NB4 (cell line): ENCODE data around the gene PDYN.

Experiments used
- DNase-seq: peaks from one replicate; pipeline ENCODE4 v3.0.0; 2010; ENCODE audit warnings: low read depth
- H3K4me3 ChIP-seq: one replicate; pipeline ENCODE4 v1.5.1; 2011; ENCODE audit warnings: mild to moderate bottlenecking, low read depth, low read length, moderate library complexity
- MYC ChIP-seq: IDR thresholded peaks from 2 replicates; pipeline ENCODE4 v1.6.1; 2011; ENCODE audit warnings: low read depth, low read length
- POLR2A ChIP-seq: IDR thresholded peaks from 2 replicates; pipeline ENCODE4 v1.6.1; 2011; ENCODE audit warnings: mild to moderate bottlenecking; ENCODE audit not compliant: insufficient read length; ENCODE audit errors: extremely low read depth
- TF ChIP-seq, protein P1 (sequence below): IDR thresholded peaks from 2 replicates; pipeline ENCODE4 v1.6.1; 2011; ENCODE audit warnings: low read depth, low read length
- TF ChIP-seq, protein P2 (sequence below): IDR thresholded peaks from one replicate; pipeline ENCODE4 v1.5.1; 2012; ENCODE audit warnings: low read depth, low read length

PDYN gene

DNA sequence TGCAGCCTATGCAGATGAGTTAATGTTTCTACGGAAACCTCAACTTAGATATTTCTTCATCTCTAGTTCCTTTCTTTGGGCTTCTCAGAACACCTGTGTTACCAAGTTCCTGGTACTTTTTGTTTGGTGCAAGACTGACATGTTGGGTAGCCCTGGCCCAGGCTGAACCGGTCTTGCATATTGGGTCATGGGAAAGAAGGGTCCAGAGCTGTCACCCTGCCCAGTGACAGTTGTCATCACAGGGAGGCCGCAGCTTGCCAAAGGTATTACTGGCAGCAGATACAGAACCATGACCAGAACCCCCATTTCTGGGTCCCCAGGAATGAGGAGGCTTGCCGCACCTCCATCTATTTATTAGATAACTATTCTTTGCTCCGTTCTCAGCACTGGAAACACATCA is 40.2 kb downstream of the PDYN start:
- TF ChIP-seq POLR2A (no peak), MYC (no peak)
- TF ChIP-seq, protein P1, sequence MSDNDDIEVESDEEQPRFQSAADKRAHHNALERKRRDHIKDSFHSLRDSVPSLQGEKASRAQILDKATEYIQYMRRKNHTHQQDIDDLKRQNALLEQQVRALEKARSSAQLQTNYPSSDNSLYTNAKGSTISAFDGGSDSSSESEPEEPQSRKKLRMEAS, result no peak
- TF ChIP-seq, protein P2, sequence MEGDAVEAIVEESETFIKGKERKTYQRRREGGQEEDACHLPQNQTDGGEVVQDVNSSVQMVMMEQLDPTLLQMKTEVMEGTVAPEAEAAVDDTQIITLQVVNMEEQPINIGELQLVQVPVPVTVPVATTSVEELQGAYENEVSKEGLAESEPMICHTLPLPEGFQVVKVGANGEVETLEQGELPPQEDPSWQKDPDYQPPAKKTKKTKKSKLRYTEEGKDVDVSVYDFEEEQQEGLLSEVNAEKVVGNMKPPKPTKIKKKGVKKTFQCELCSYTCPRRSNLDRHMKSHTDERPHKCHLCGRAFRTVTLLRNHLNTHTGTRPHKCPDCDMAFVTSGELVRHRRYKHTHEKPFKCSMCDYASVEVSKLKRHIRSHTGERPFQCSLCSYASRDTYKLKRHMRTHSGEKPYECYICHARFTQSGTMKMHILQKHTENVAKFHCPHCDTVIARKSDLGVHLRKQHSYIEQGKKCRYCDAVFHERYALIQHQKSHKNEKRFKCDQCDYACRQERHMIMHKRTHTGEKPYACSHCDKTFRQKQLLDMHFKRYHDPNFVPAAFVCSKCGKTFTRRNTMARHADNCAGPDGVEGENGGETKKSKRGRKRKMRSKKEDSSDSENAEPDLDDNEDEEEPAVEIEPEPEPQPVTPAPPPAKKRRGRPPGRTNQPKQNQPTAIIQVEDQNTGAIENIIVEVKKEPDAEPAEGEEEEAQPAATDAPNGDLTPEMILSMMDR, result no peak
- no peak overlapping the region for H3K4me3 ChIP-seq
- DNase-seq, result no peak

DNA sequence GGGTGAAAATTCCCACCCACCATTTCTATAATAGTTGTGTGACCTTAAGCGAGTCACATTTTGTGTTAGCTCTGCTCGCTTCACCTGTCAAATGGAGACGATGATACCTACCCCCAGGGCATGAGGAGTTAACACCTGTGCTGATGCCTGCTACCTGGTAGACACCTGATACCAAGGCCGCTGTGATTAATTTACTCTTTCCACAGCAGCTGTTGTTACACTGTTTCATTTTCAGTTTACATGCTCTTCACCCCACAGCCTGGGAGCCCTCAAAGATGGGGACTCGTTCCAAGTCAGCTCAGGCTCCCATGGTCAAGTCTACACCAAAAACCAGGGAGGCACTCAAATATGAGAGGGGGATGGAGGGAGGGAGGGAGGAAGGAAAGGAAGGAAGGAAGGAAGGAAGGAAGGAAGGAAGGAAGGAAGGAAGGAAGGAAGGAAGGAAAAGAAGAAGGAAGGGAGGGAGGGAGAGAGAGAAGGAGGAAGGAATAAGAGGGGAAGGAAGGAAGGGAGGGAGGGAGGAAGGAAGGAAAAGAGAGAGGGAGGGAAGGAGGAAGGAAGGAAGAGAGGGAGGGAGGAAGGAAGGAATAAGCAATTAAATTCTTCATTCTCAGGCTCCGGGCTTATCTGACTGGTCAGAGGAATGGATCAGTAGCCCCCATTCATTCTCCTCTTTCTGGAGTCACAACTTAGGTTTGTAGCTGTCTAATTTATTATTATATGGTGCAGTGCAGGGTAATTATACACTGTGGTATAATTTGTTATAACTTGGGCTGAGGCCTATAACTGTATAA is 40.9 kb downstream of the PDYN start:
- TF ChIP-seq, protein P2, result no peak
- TF ChIP-seq, protein P1, result no peak
- no peak for TF ChIP-seq POLR2A
- TF ChIP-seq MYC, result no peak
- H3K4me3 ChIP-seq, result no peak overlapping the region
- DNase-seq, result no peak

DNA sequence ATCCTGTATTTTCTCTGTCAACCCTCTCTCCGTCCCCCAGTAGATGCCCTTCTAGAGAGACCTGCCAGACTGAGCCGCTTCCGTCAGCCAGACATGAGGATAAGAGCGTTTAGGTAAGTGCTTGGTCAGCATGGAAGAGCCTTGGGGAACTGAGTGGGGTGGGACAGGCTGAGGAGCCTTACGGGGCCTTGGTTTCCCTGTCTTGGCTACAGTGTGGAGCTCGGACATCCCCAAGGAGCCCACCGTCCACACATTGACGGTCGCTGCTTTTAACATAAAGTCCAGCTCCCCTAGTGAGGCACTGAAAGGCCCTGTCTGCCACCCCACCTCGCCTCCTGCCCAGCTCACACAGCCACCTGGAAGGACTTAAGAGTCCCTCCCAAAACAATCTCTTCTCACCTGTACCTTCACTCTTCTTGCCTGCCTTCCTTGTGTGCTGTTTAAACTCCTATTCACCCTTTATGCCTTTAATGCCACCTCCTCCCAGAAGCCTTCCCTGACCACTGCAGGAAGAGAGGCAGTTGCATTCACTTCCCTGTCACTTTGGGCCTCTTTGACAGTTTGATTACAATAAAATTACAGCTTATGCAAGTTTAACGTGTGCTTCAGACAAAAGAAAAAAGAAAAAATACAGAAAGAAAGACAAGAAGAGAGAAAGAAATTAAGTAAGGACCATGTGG is 42.3 kb downstream of the PDYN start:
- DNase-seq, result no peak
- TF ChIP-seq, protein P1, result no peak
- TF ChIP-seq, protein P2, result no peak
- no peak for TF ChIP-seq MYC
- no peak for TF ChIP-seq POLR2A

DNA sequence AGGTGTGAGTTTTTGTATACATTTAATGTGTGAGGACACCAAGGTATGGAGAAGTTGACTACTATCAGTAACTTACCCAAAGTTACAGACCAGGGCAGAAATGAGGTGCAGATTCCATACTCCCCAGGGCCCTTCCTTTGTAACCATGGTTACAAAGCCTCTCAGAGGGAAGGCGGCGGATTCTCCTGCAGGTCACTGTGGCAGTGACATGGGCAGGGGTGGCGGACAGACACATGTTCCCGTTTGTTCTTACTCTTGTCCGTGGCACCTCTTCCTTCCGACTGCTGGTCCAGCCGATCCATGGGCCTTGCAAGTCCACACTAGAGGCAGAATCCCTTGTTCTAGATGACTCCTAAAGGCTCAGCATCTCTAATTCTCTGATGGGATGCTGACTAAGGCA is 43.0 kb downstream of the PDYN start:
- no peak overlapping the region for H3K4me3 ChIP-seq
- TF ChIP-seq MYC (no peak), POLR2A (no peak)
- TF ChIP-seq, protein P2, result no peak
- DNase-seq, result no peak

More for the DNA sequence above, 42.3 kb downstream of the PDYN start:
- H3K4me3 ChIP-seq, result no peak overlapping the region

DNA sequence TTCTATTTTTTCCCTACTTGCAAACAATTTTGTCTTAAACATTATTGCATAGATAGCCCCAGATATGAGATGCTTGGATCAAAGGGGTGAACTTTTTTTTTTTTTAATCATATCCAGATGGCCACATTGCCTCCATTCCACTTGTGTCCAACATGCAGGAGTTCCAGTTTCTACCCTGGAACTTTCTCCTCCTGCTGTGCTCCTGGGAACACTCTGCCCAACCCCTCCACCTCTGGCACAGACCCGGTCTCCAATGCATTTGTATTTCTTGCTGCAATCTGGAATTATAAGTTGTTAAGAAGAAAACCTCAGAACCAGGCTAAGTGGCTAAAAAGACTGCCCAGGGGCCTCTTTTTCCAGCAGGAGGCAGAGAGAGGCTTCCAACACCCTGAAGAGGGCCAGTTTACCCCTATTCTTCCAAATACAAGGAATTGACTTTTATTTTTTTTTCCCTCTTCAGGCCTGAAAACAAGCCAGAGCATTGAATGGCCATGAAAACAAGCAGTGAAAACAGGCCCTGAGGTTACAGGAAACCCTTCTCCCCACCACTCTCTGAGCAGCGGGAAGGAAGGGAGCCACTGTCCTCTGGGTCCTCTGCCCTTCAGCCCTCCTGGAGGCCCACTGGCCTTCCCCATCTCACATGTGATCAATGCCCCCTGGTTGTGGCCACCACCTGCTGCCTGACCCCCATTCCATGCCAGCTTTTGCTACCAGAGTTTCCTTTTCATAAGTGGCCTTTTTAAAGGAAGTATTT is 44.3 kb downstream of the PDYN start:
- no peak overlapping the region for H3K4me3 ChIP-seq
- no peak for DNase-seq
- TF ChIP-seq, protein P1, result no peak
- TF ChIP-seq POLR2A (no peak), MYC (no peak)
- TF ChIP-seq, protein P2, result no peak
